K562 (cell line): ENCODE data around the gene GNRHR. TPM values are rescaled to one million over a fixed set of nuclear protein-coding genes. Genes with fewer than 3 reads are reported as not detected.

Source experiments
- ATAC-seq: fragments of 200-7000 bp; cut with Tn5 transposase; 3 replicates; pipeline ENCODE4 v1.9.1; 2020; ENCODE audit warnings: moderate library complexity
- BruUV-seq: library from RNA; stranded (reverse); fragments of 400-500 nt; replicated peaks from 2 replicates; lab custom pipeline; 2021; lab: Mats Ljungman, UMichigan
- CTCF ChIA-PET: fragments of 300-600 bp; formaldehyde crosslinking; extraction: SDS; loops from one replicate; lab custom pipeline; 2021; ENCODE audit warnings: low intra/inter-chr PET ratio; lab: Yijun Ruan, JAX
- POLR2A ChIA-PET: fragments of 300-600, 350-650 bp; sonication (Branson Sonifier 250); formaldehyde crosslinking; extraction: SDS; loops from one replicate; lab custom pipeline; 2021; ENCODE audit warnings: antibody characterized with exemption, inconsistent platforms; lab: Yijun Ruan, JAX
- DNase-seq, 4 experiments: peaks; one replicate each; pipeline versions ENCODE4 v3.0.0 to v3.0.0-alpha.2; 2011 to 2018; ENCODE audit warnings: low spot score in 3 of 4, mixed read lengths in 3 of 4; ENCODE audit errors: extremely low read depth in 1 of 4
- FAIRE-seq: peaks from 2 replicates; lab custom pipeline; 2011; peaks lifted over from hg19 to GRCh38; lab: Jason Lieb, UNC
- H2AFZ ChIP-seq: 2 replicates; pipeline ENCODE4 v1.6.0; 2011; ENCODE audit warnings: low read depth, low read length, control low read depth, inconsistent platforms
- H3K27ac ChIP-seq: fragments of 200-600 bp; 3 replicates; pipeline ENCODE4 v1.8.0; 2011; ENCODE audit warnings: low read depth, mild to moderate bottlenecking, control low read depth, inconsistent platforms, low read length, moderate library complexity, mixed read lengths; ENCODE audit errors: extremely low read depth
- H3K27me3 ChIP-seq, 2 experiments: fragments of 300-600 bp in 1 of 2; 2 replicates in 1 of 2; 3 replicates in 1 of 2; pipeline versions ENCODE4 v1.6.0 to v1.8.0; 2011; ENCODE audit warnings: inconsistent platforms in 2 of 2, low read length in 2 of 2, mild to moderate bottlenecking in 1 of 2, mixed read lengths in 1 of 2, moderate library complexity in 1 of 2; ENCODE audit not compliant: control insufficient read depth in 2 of 2, insufficient read depth in 2 of 2
- H3K36me3 ChIP-seq: fragments of 300-600 bp; 3 replicates; pipeline ENCODE4 v1.8.0; 2011; ENCODE audit warnings: mild to moderate bottlenecking, low read length, inconsistent platforms; ENCODE audit not compliant: control insufficient read depth, insufficient read depth
- H3K4me1 ChIP-seq, 2 experiments: fragments of 200-600 bp in 1 of 2; replicated peaks in 1 of 2; 2 replicates in 1 of 2; 3 replicates in 1 of 2; pipeline versions ENCODE4 v1.5.1 to v1.8.0; 2011; ENCODE audit warnings: inconsistent platforms in 2 of 2, low read length in 2 of 2, mild to moderate bottlenecking in 1 of 2, mixed read lengths in 1 of 2, moderate library complexity in 1 of 2; ENCODE audit not compliant: control insufficient read depth in 2 of 2, insufficient read depth in 2 of 2
- H3K4me2 ChIP-seq: 2 replicates; pipeline ENCODE4 v1.6.1; 2011; ENCODE audit warnings: low read length, control low read depth, inconsistent platforms, mixed read lengths; ENCODE audit not compliant: insufficient read depth
- H3K4me3 ChIP-seq: fragments of 200-600 bp; sonication (generic), shearing (Covaris generic); 2 replicates; pipeline ENCODE4 v1.5.1; 2016; ENCODE audit warnings: control low read depth, inconsistent platforms
- H3K79me2 ChIP-seq: fragments of 200-600 bp; 3 replicates; pipeline ENCODE4 v1.8.0; 2011; ENCODE audit warnings: low read length, inconsistent platforms; ENCODE audit not compliant: control insufficient read depth, insufficient read depth
- H3K9ac ChIP-seq, 2 experiments: 2 replicates each; pipeline versions ENCODE4 v1.6.0 to v1.6.1; 2011; ENCODE audit warnings: low read depth in 2 of 2, low read length in 2 of 2, control low read depth in 1 of 2, inconsistent platforms in 1 of 2, mild to moderate bottlenecking in 1 of 2, mixed read lengths in 1 of 2; ENCODE audit not compliant: insufficient read depth in 1 of 2
- H3K9me1 ChIP-seq: one replicate; pipeline ENCODE4 v1.6.0; 2011; ENCODE audit warnings: inconsistent platforms, mild to moderate bottlenecking, low read length, moderate library complexity; ENCODE audit not compliant: control insufficient read depth, insufficient read depth
- H3K9me3 ChIP-seq: replicated peaks from 2 replicates; pipeline ENCODE4 v1.5.1; 2011; ENCODE audit warnings: low read depth, low read length, inconsistent platforms; ENCODE audit not compliant: control insufficient read depth, insufficient read depth
- H4K20me1 ChIP-seq: replicated peaks from 2 replicates; pipeline ENCODE4 v1.6.1; 2011; ENCODE audit warnings: low read length, inconsistent platforms, mixed read lengths; ENCODE audit not compliant: control insufficient read depth, insufficient read depth
- ATF1 ChIP-seq, 2 experiments: fragments of 450-650 bp in 1 of 2; IDR thresholded peaks; 2 replicates each; pipeline ENCODE4 v1.6.1; 2016; ENCODE audit warnings: missing compliant biosample characterization in 1 of 2, missing genetic modification characterization in 1 of 2
- CREB3 ChIP-seq: fragments of 450-650 bp; conservative IDR thresholded peaks from 2 replicates; pipeline ENCODE4 v1.6.1; 2016; ENCODE audit warnings: missing genetic modification characterization, low read depth, mild to moderate bottlenecking, missing compliant biosample characterization, moderate library complexity
- EP400 ChIP-seq: fragments of 450-650 bp; IDR thresholded peaks from 2 replicates; pipeline ENCODE4 v1.6.1; 2017; ENCODE audit warnings: antibody characterized with exemption, mild to moderate bottlenecking, moderate library complexity
- HDAC2 ChIP-seq: fragments of 450-650 bp; IDR thresholded peaks from 2 replicates; pipeline ENCODE4 v1.6.1; 2016; ENCODE audit warnings: mild to moderate bottlenecking
- ILF3 ChIP-seq: fragments of 450-650 bp; IDR thresholded peaks from 2 replicates; pipeline ENCODE4 v1.6.1; 2018; ENCODE audit warnings: antibody characterized with exemption, mild to moderate bottlenecking, moderate library complexity, borderline replicate concordance
- MLLT1 ChIP-seq, 2 experiments: fragments of 450-650 bp; IDR thresholded peaks; 2 replicates each; pipeline ENCODE4 v1.6.1; 2016
- POLR2H ChIP-seq: IDR thresholded peaks from 2 replicates; pipeline ENCODE4 v1.6.1; 2016; ENCODE audit warnings: missing genetic modification characterization, low read depth, mild to moderate bottlenecking, control low read depth, missing compliant biosample characterization, moderate library complexity
- RCOR1 ChIP-seq, 2 experiments: IDR thresholded peaks; 2 replicates each; pipeline ENCODE4 v1.6.1; 2012; ENCODE audit warnings: low read depth in 2 of 2, low read length in 2 of 2, borderline replicate concordance in 1 of 2, improper control_type of control experiment in 1 of 2
- SMAD1 ChIP-seq: fragments of 150-350 bp; IDR thresholded peaks from 2 replicates; pipeline ENCODE4 v1.6.1; 2014; ENCODE audit warnings: low read length, low read depth; ENCODE audit not compliant: partially characterized antibody
- SMARCB1 ChIP-seq: IDR thresholded peaks from 2 replicates; pipeline ENCODE4 v1.6.1; 2011; ENCODE audit warnings: improper control_type of control experiment, low read depth; ENCODE audit not compliant: insufficient read length
- TEAD1 ChIP-seq, 2 experiments: fragments of 450-650 bp in 1 of 2; sonication (generic) in 1 of 2; formaldehyde crosslinking; IDR thresholded peaks; 2 replicates each; pipeline versions ENCODE4 v1.4.0 to v1.8.0; 2020 to 2022; ENCODE audit warnings: mild to moderate bottlenecking in 2 of 2, missing genetic modification reagents in 1 of 2
- TFAP4 ChIP-seq: sonication (generic); formaldehyde crosslinking; IDR thresholded peaks from 2 replicates; pipeline ENCODE4 v1.8.0; 2022; ENCODE audit warnings: missing genetic modification reagents, mild to moderate bottlenecking, moderate library complexity, borderline replicate concordance
- TFE3 ChIP-seq: fragments of 450-650 bp; formaldehyde crosslinking; IDR thresholded peaks from 2 replicates; pipeline ENCODE4 v1.4.0; 2020; ENCODE audit warnings: mild to moderate bottlenecking, mixed read lengths
- TOE1 ChIP-seq, 2 experiments: fragments of 450-650 bp in 1 of 2; sonication (generic) in 1 of 2; formaldehyde crosslinking in 1 of 2; IDR thresholded peaks; 2 replicates each; pipeline versions ENCODE4 v1.7.1 to v1.8.0; 2016 to 2022; ENCODE audit warnings: borderline replicate concordance in 2 of 2, mild to moderate bottlenecking in 2 of 2, antibody characterized with exemption in 1 of 2, inconsistent platforms in 1 of 2, low read depth in 1 of 2, missing genetic modification reagents in 1 of 2, moderate library complexity in 1 of 2
- TRIM28 ChIP-seq: fragments of 450-650 bp; IDR thresholded peaks from 2 replicates; pipeline ENCODE4 v1.6.1; 2017
- ZEB2 ChIP-seq: fragments of 450-650 bp; IDR thresholded peaks from 2 replicates; pipeline ENCODE4 v1.6.1; 2016
- ZNF77 ChIP-seq: fragments of 250-450 bp; sonication (Bioruptor Pico); IDR thresholded peaks from 2 replicates; pipeline ENCODE4 v1.5.0; 2020
- WGBS: fragments of 100-300 bp; shearing (Covaris generic); methylation state at CpG from one replicate; pipeline ENCODE4 v1.1.6; 2016; ENCODE audit warnings: low coverage, mixed read lengths; ENCODE audit not compliant: insufficient coverage; ENCODE audit errors: missing lambda C conversion rate; 5-methylcytosine and 5-hydroxymethylcytosine counted together
- in situ Hi-C: fragments of 300-500 bp; cut with MboI; formaldehyde crosslinking; loops from 4 replicates; pipeline ENCODE4 v1.15.0; 2018; ENCODE audit warnings: inconsistent platforms, mixed read lengths
- intact Hi-C: fragments of 100-400 bp; cut with micrococcal nuclease; formaldehyde crosslinking; loops from 2 replicates; pipeline ENCODE4 v1.14.2; 2022
- polyA plus RNA-seq, 8 experiments: library from polyadenylated mRNA; depleted of rRNA in 4 of 8; stranded (reverse) in 5 of 8; unstranded in 3 of 8; fragments of >200 nt; fragmentation: Nextera tagmentation in 2 of 8; fragmentation: Illumina TruSeq in 1 of 8; extraction: Ambion mirVana in 2 of 8; extraction: Trizol in 1 of 8; gene quantifications; 2 replicates each; pipeline versions ENCODE4 v1.2.1 to v1.2.3, GENCODE V29; 2011 to 2014; ENCODE audit warnings: inconsistent platforms in 1 of 8, missing spikeins in 1 of 8
- total RNA-seq, 7 experiments: library from RNA; depleted of rRNA in 6 of 7; stranded (reverse); fragments of >200 nt in 6 of 7; fragmentation: Illumina TruSeq in 2 of 7; extraction: Trizol in 2 of 7; gene quantifications; 2 replicates each; pipeline versions ENCODE4 v1.2.1 to v1.2.3, GENCODE V29; 2011 to 2021; ENCODE audit warnings: low replicate concordance in 1 of 7

GNRHR gene
- total and polyA plus RNA-seq, 9 of the 15 experiments (the other 6 are each of a cell fraction or from before 2014, with no cell fraction given): 0.06 to 0.13 TPM; not detected in 7

GRCh38 chr4:67701517-67701850, 52.7 kb downstream of the GNRHR start:
- H4K20me1 ChIP-seq: no peaks in the 10 kb centered on the region
- POLR2A ChIA-PET: interaction anchor here (0.7 to 3.1 kb wide), 7 partner anchors 10 to 157 kb away, joined by 3 to 15 read pairs (median 5); partner anchors contain the start of gene CENPC
- H3K4me2 ChIP-seq: peak overlapping the region; percentile 78
- intact Hi-C loops: loop anchor here (1.0 to 2.0 kb wide), 2 partner anchors 20 to 157 kb away; partner anchors contain the start of gene CENPC
- H3K36me3 ChIP-seq: peaks cover 37% of the 10 kb centered on the region
- H3K9ac ChIP-seq: peak overlapping the region in 1 of 2 experiments; percentile 88; a peak in 2 of 4 replicates
- ATAC-seq (peak; percentile 8; the same call in 1 of the 3 replicates), DNase-seq (peak in 1 of 4 experiments; percentile 52), FAIRE-seq (no peak)
- peaks cover 97% of the 10 kb centered on the region for H3K79me2 ChIP-seq
- in situ Hi-C loops: no loop called here
- CTCF ChIA-PET: no interaction called here
- peaks cover 3 to 12% of the 10 kb centered on the region in 2 experiments; a peak in 2 of 5 replicates for H3K4me1 ChIP-seq
- H3K4me3 ChIP-seq: peak overlapping the region; percentile 82
- H3K9me1 ChIP-seq: no peaks in the 10 kb centered on the region
- H2AFZ ChIP-seq: peak overlapping the region; percentile 92
- peaks cover 10% of the 10 kb centered on the region for H3K9me3 ChIP-seq
- 0% methylated on average over 4 of the region's 4 CpGs for WGBS
- BruUV-seq: TSS peak; percentile 74
- H3K27me3 ChIP-seq: no peaks in the 10 kb centered on the region
- peak overlapping the region; percentile 89 for H3K27ac ChIP-seq
- TF ChIP-seq TFAP4 (no peak), ZNF77 (no peak), ILF3 (no peak), TEAD1 (CRISPR knock-in tag; IDR thresholded peaks at IDR 0.05) (no peak), ZEB2 (no peak), SMARCB1 (no peak), TFE3 (peak; percentile 72), EP400 (peak; percentile 69), TOE1 (IDR thresholded peaks at IDR 0.05; ENCODE audit: borderline replicate concordance) (peak; percentile 61), TOE1 (CRISPR knock-in tag; IDR thresholded peaks at IDR 0.05; ENCODE audit: borderline replicate concordance, low read depth) (no peak), CREB3 (tag) (0 out of 2 replicates have a peak, but pooled peaks have one; percentile 46), HDAC2 (0 out of 2 replicates have a peak, but pooled peaks have one; percentile 13), TRIM28 (0 out of 2 replicates have a peak, but pooled peaks have one; percentile 2), MLLT1 (IDR thresholded peaks at IDR 0.05) (0 out of 4 replicates have a peak, but pooled peaks of 1 of the 2 experiments have one; percentile 13), RCOR1 (IDR thresholded peaks at IDR 0.05; ENCODE audit: borderline replicate concordance in 1 of 2, low read depth in 2 of 2, low read length in 2 of 2) (no peak), SMAD1 (peak; percentile 2), POLR2H (tag) (peak; percentile 43; the same call in 1 of the 2 replicates), ATF1 (CRISPR knock-in tag; IDR thresholded peaks at IDR 0.05) (no peak), ATF1 (tag; IDR thresholded peaks at IDR 0.05) (0 out of 2 replicates have a peak, but pooled peaks have one; percentile 67)
